GM12878 (cell line): ENCODE results near the gene MDH1. TPM values are rescaled to one million over a fixed set of nuclear protein-coding genes. Genes with fewer than 3 reads are reported as not detected.

Source experiments
- ATAC-seq: fragments of 200-7000 bp; cut with Tn5 transposase; 3 replicates; pipeline ENCODE4 v1.9.1; 2020; ENCODE audit warnings: mild to moderate bottlenecking, moderate library complexity
- BruUV-seq: library from RNA; stranded (reverse); fragments of 400-500 nt; replicated peaks from 2 replicates; lab custom pipeline; 2021; lab: Mats Ljungman, UMichigan
- CTCF ChIA-PET: fragments of 300-600 bp; sonication (Branson Sonifier 250); formaldehyde crosslinking; extraction: SDS; loops from one replicate; lab custom pipeline; 2021; ENCODE audit warnings: inconsistent platforms; lab: Yijun Ruan, JAX
- POLR2A ChIA-PET: fragments of 350-600 bp; formaldehyde crosslinking; extraction: SDS; loops from one replicate; lab custom pipeline; 2021; ENCODE audit warnings: inconsistent platforms; lab: Charles Lee
- RAD21 ChIA-PET: fragments of 300-600 bp; sonication (Branson Sonifier 250); formaldehyde crosslinking; loops from one replicate; lab custom pipeline; 2023; ENCODE audit warnings: antibody characterized with exemption; ENCODE audit not compliant: unreplicated experiment; lab: Charles Lee
- SMC1A ChIA-PET: fragments of 300-600 bp; sonication (Branson Sonifier 250); formaldehyde crosslinking; loops from one replicate; lab custom pipeline; 2023; ENCODE audit not compliant: unreplicated experiment, uncharacterized antibody; lab: Charles Lee
- DNase-seq: peaks from one replicate; pipeline ENCODE4 v3.0.0-alpha.2; 2011; ENCODE audit warnings: low read depth, low spot score
- FAIRE-seq: peaks from 3 replicates; lab custom pipeline; 2011; peaks lifted over from hg19 to GRCh38; lab: Jason Lieb, UNC
- H2AFZ ChIP-seq: 2 replicates; pipeline ENCODE4 v1.6.0; 2011; ENCODE audit warnings: low read depth, low read length, control low read depth; ENCODE audit not compliant: control insufficient read depth
- H3K27ac ChIP-seq: 2 replicates; pipeline ENCODE4 v1.5.1; 2011; ENCODE audit warnings: control low read depth; ENCODE audit not compliant: control insufficient read depth, insufficient read depth
- H3K27me3 ChIP-seq, 2 experiments: replicated peaks in 1 of 2; 2 replicates each; pipeline versions ENCODE4 v1.6.0 to v1.6.1; 2011; ENCODE audit warnings: low read length in 1 of 2; ENCODE audit not compliant: control insufficient read depth in 2 of 2, insufficient read depth in 2 of 2
- H3K36me3 ChIP-seq, 2 experiments: 2 replicates each; pipeline ENCODE4 v1.5.1; 2011; ENCODE audit warnings: low read length in 1 of 2; ENCODE audit not compliant: control insufficient read depth in 2 of 2, insufficient read depth in 2 of 2
- H3K4me1 ChIP-seq: 2 replicates; pipeline ENCODE4 v1.6.1; 2011; ENCODE audit warnings: mild to moderate bottlenecking, low read length, moderate library complexity, mixed read lengths; ENCODE audit not compliant: control insufficient read depth, insufficient read depth
- H3K4me2 ChIP-seq: 2 replicates; pipeline ENCODE4 v1.6.0; 2011; ENCODE audit warnings: control low read depth; ENCODE audit not compliant: control insufficient read depth, insufficient read depth
- H3K4me3 ChIP-seq: fragments of 200-600 bp; sonication (generic); 2 replicates; pipeline ENCODE4 v1.5.1; 2016
- H3K79me2 ChIP-seq: 2 replicates; pipeline ENCODE4 v1.6.0; 2011; ENCODE audit warnings: low read length; ENCODE audit not compliant: control insufficient read depth, insufficient read depth
- H3K9ac ChIP-seq: 2 replicates; pipeline ENCODE4 v1.8.0; 2011; ENCODE audit warnings: low read length, control low read depth, mixed read lengths; ENCODE audit not compliant: control insufficient read depth, insufficient read depth
- H3K9me3 ChIP-seq: replicated peaks from 3 replicates; pipeline ENCODE4 v1.5.1; 2011; ENCODE audit warnings: mild to moderate bottlenecking, low read length; ENCODE audit not compliant: control insufficient read depth, insufficient read depth
- H4K20me1 ChIP-seq: 2 replicates; pipeline ENCODE4 v1.6.0; 2011; ENCODE audit not compliant: control insufficient read depth, insufficient read depth
- CHD2 ChIP-seq: IDR thresholded peaks from 2 replicates; pipeline ENCODE4 v1.6.1; 2011; ENCODE audit warnings: low read depth, low read length, improper control_type of control experiment, borderline replicate concordance
- MTA3 ChIP-seq: IDR thresholded peaks from 2 replicates; pipeline ENCODE4 v1.6.1; 2012; ENCODE audit warnings: low read length, inconsistent platforms, borderline replicate concordance
- NBN ChIP-seq: fragments of 450-650 bp; IDR thresholded peaks from 2 replicates; pipeline ENCODE4 v1.6.1; 2016
- POLR2AphosphoS2 ChIP-seq: IDR thresholded peaks from 2 replicates; pipeline ENCODE4 v1.6.1; 2011; ENCODE audit warnings: low read depth, mild to moderate bottlenecking, low read length, improper control_type of control experiment, moderate library complexity
- RCOR1 ChIP-seq: conservative IDR thresholded peaks from 2 replicates; pipeline ENCODE4 v1.6.1; 2012; ENCODE audit warnings: low read depth, low read length, improper control_type of control experiment
- SMC3 ChIP-seq: IDR thresholded peaks from 2 replicates; pipeline ENCODE4 v1.6.1; 2011; ENCODE audit warnings: low read length, improper control_type of control experiment, borderline replicate concordance
- WGBS: methylation state at CpG from one replicate; pipeline ENCODE4 v1.1.6; 2016; ENCODE audit warnings: low lambda C conversion rate; ENCODE audit not compliant: insufficient replicate concordance, insufficient coverage; ENCODE audit errors: missing lambda C conversion rate; 5-methylcytosine and 5-hydroxymethylcytosine counted together
- in situ Hi-C: fragments of 300-500 bp; cut with MboI; formaldehyde crosslinking; loops from 9 replicates; pipeline ENCODE4 v1.14.3; 2018; ENCODE audit warnings: mixed read lengths
- intact Hi-C: fragments of 100-400 bp; cut with micrococcal nuclease; formaldehyde crosslinking; loops from one replicate; pipeline ENCODE4 v1.14.2; 2022; ENCODE audit not compliant: unreplicated experiment
- polyA plus RNA-seq, 11 experiments: library from polyadenylated mRNA; depleted of rRNA in 4 of 11; unstranded in 6 of 11; stranded (reverse) in 5 of 11; fragments of >200 nt; fragmentation: Nextera tagmentation in 4 of 11; fragmentation: Illumina TruSeq in 1 of 11; extraction: Ambion mirVana in 4 of 11; extraction: Trizol in 1 of 11; gene quantifications; 1 replicate in 1 of 11; 2 replicates in 10 of 11; pipeline versions ENCODE4 v1.2.1 to v1.2.3, GENCODE V29; 2011 to 2016; ENCODE audit warnings: inconsistent platforms in 2 of 11, missing spikeins in 2 of 11, low read depth in 1 of 11
- total RNA-seq, 4 experiments: library from RNA; depleted of rRNA in 3 of 4; stranded (reverse); fragments of >200 nt in 3 of 4; fragmentation: Illumina TruSeq in 1 of 4; extraction: Trizol in 1 of 4; gene quantifications; 2 replicates each; pipeline versions ENCODE4 v1.2.1 to v1.2.3, GENCODE V29; 2013 to 2021
- TF ChIP-seq, protein P1 (sequence below): fragments of 450-650 bp; IDR thresholded peaks from 2 replicates; pipeline ENCODE4 v1.6.1; 2018; ENCODE audit warnings: borderline replicate concordance, mild to moderate bottlenecking; ENCODE audit not compliant: partially characterized antibody
- TF ChIP-seq, protein P2 (sequence below), 3 experiments: IDR thresholded peaks in 2 of 3; conservative IDR thresholded peaks in 1 of 3; 2 replicates each; pipeline ENCODE4 v1.5.1; 2011; ENCODE audit warnings: low read depth in 3 of 3, low read length in 3 of 3, mild to moderate bottlenecking in 3 of 3, control low read depth in 2 of 3, moderate library complexity in 2 of 3, inconsistent platforms in 1 of 3, mixed read lengths in 1 of 3; ENCODE audit not compliant: control insufficient read depth in 2 of 3, insufficient read depth in 1 of 3; ENCODE audit errors: extremely low read depth in 1 of 3
- TF ChIP-seq, protein P3 (sequence below): fragments of 450-650 bp; IDR thresholded peaks from 2 replicates; pipeline ENCODE4 v1.6.1; 2016; ENCODE audit warnings: mild to moderate bottlenecking, moderate library complexity, borderline replicate concordance

Gene MDH1
- total and polyA plus RNA-seq, 10 of the 15 experiments (the other 5 are each of a cell fraction or from before 2014, with no cell fraction given) = 254 to 1,581 (median 440) TPM

DNA sequence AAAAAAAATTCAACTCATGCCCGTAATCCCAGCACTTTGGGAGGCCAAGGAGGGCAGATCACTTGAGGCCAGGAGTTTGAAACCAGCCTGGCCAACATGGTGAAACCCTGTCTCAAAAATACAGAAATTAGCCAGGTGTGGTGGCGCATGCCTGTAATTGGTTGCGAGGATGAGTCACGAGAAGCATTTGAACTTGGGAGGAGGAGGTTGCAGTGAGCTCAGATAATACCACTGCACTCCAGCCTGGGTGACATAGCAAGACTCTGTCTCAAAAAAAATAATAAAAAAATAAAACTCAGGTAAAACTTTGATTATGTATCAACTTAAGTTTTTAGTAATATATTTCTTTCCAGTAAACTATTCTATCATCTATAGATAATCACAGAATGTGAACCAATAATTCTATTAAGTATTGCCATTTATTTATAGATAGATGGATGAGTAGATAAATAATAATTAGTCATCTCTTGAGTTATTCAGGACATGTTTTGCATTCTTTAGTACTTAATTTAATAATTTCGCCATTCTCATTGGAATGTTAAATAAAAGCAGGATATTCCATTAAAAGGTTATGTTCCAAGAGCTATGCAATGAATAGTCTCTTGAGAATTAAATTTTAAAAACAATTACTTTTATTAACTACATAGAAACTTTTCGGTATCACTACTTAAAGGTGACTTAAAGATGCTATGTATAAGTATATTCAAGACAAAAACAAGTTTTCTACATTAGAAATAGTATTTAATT lies 49.2 kb upstream of the MDH1 start (continued):
- TF ChIP-seq, protein P1, sequence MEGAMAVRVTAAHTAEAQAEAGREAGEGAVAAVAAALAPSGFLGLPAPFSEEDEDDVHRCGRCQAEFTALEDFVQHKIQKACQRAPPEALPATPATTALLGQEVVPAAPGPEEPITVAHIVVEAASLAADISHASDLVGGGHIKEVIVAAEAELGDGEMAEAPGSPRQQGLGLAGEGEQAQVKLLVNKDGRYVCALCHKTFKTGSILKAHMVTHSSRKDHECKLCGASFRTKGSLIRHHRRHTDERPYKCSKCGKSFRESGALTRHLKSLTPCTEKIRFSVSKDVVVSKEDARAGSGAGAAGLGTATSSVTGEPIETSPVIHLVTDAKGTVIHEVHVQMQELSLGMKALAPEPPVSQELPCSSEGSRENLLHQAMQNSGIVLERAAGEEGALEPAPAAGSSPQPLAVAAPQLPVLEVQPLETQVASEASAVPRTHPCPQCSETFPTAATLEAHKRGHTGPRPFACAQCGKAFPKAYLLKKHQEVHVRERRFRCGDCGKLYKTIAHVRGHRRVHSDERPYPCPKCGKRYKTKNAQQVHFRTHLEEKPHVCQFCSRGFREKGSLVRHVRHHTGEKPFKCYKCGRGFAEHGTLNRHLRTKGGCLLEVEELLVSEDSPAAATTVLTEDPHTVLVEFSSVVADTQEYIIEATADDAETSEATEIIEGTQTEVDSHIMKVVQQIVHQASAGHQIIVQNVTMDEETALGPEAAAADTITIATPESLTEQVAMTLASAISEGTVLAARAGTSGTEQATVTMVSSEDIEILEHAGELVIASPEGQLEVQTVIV = no peak
- TF ChIP-seq POLR2AphosphoS2 = no peak
- TF ChIP-seq, protein P2, sequence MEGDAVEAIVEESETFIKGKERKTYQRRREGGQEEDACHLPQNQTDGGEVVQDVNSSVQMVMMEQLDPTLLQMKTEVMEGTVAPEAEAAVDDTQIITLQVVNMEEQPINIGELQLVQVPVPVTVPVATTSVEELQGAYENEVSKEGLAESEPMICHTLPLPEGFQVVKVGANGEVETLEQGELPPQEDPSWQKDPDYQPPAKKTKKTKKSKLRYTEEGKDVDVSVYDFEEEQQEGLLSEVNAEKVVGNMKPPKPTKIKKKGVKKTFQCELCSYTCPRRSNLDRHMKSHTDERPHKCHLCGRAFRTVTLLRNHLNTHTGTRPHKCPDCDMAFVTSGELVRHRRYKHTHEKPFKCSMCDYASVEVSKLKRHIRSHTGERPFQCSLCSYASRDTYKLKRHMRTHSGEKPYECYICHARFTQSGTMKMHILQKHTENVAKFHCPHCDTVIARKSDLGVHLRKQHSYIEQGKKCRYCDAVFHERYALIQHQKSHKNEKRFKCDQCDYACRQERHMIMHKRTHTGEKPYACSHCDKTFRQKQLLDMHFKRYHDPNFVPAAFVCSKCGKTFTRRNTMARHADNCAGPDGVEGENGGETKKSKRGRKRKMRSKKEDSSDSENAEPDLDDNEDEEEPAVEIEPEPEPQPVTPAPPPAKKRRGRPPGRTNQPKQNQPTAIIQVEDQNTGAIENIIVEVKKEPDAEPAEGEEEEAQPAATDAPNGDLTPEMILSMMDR (IDR thresholded peaks at IDR 0.05 in 2 of 3, conservative IDR thresholded peaks at IDR 0.05 in 1 of 3; ENCODE audit: control insufficient read depth in 2 of 3, extremely low read depth in 1 of 3, insufficient read depth in 1 of 3, low read depth in 3 of 3, low read length in 3 of 3) = no peak
- TF ChIP-seq, all 136 proteins: peak for 0

DNA sequence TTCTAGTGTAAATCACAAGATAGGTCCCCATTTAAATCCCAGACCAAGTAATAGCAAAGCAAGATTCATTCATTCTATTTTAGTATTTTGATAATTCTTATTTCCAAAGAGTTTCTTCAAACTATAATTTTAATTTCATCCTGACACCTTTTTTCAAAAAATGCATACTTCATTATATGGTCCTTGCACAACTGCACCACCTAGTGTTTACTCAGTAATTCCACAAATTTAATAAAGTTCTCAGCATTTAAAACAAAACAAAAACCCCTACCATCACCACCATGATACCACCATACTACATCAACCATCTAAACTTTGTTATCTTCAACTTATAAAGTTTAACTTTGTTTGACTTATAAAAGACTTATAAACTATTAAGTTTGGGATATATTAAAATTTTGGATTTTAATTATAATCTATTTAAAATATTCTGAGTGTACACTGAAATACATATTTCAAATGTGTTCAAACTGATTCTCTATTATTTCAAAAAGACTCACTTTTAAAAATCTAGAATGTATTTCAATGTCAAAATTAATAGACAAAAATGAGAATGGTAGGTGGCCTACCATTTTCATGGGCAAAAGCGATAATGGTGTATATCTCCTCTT lies 44.6 kb upstream of the MDH1 start:
- H3K4me2 ChIP-seq = no peak overlapping the region
- in situ Hi-C loops = loop anchor here (10.0 kb wide), 1 partner anchor 759 kb away; no protein-coding TSS in a partner anchor
- TF ChIP-seq SMC3 (peak; percentile 42; the same call in 1 of the 2 replicates), MTA3 (no peak), CHD2 (no peak), NBN (no peak), RCOR1 (no peak)
- TF ChIP-seq, protein P3, sequence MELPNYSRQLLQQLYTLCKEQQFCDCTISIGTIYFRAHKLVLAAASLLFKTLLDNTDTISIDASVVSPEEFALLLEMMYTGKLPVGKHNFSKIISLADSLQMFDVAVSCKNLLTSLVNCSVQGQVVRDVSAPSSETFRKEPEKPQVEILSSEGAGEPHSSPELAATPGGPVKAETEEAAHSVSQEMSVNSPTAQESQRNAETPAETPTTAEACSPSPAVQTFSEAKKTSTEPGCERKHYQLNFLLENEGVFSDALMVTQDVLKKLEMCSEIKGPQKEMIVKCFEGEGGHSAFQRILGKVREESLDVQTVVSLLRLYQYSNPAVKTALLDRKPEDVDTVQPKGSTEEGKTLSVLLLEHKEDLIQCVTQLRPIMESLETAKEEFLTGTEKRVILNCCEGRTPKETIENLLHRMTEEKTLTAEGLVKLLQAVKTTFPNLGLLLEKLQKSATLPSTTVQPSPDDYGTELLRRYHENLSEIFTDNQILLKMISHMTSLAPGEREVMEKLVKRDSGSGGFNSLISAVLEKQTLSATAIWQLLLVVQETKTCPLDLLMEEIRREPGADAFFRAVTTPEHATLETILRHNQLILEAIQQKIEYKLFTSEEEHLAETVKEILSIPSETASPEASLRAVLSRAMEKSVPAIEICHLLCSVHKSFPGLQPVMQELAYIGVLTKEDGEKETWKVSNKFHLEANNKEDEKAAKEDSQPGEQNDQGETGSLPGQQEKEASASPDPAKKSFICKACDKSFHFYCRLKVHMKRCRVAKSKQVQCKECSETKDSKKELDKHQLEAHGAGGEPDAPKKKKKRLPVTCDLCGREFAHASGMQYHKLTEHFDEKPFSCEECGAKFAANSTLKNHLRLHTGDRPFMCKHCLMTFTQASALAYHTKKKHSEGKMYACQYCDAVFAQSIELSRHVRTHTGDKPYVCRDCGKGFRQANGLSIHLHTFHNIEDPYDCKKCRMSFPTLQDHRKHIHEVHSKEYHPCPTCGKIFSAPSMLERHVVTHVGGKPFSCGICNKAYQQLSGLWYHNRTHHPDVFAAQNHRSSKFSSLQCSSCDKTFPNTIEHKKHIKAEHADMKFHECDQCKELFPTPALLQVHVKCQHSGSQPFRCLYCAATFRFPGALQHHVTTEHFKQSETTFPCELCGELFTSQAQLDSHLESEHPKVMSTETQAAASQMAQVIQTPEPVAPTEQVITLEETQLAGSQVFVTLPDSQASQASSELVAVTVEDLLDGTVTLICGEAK = peak; percentile 83

More for the DNA sequence above, 44.6 kb upstream of the MDH1 start:
- no TSS peak for BruUV-seq
- DNase-seq (no peak), ATAC-seq (peak; percentile 67), FAIRE-seq (peak; percentile 91)
- WGBS = 100% methylated on average over 1 of the region's 1 CpG
- no peaks in the 10 kb centered on the region for H3K27me3 ChIP-seq
- intact Hi-C loops = no loop called here
- no peaks in the 10 kb centered on the region for H4K20me1 ChIP-seq
- H3K9ac ChIP-seq = no peak overlapping the region
- ChIA-PET CTCF (interaction anchor here (0.7 to 1.3 kb wide), 14 partner anchors 12 to 1086 kb away, joined by 3 to 8 read pairs (median 4); no protein-coding TSS in a partner anchor), POLR2A (no interaction called here), SMC1A (interaction anchor here (0.9 kb wide), 1 partner anchor 1087 kb away, joined by 5 read pairs; no protein-coding TSS in a partner anchor), RAD21 (interaction anchor here (1.0 to 1.3 kb wide), 4 partner anchors 9 to 757 kb away, joined by 3 to 4 read pairs (median 3); no protein-coding TSS in a partner anchor)
- no peak overlapping the region for H3K4me3 ChIP-seq
- no peak overlapping the region for H2AFZ ChIP-seq
- no peak overlapping the region for H3K27ac ChIP-seq
- H3K4me1 ChIP-seq = no peaks in the 10 kb centered on the region
- H3K36me3 ChIP-seq = no peaks in the 10 kb centered on the region
- H3K9me3 ChIP-seq = no peaks in the 10 kb centered on the region; the same call in 2 of the 3 replicates
- H3K79me2 ChIP-seq = no peaks in the 10 kb centered on the region
